Liver (tissue), 9 donors: ENCODE measurements around the gene SFMBT2. TPM values are rescaled to one million over a fixed set of nuclear protein-coding genes. Genes with fewer than 3 reads are reported as not detected.
"Not testable (repeated sequence)": the region's sequence is repeated elsewhere in the genome, so short reads cannot be mapped to it uniquely, and the experiment has no call there.

ENCODE experiments used
- DNase-seq: peaks from one replicate; pipeline ENCODE4 v3.0.0-alpha.2; 2017; ENCODE audit warnings: low spot score
- H3K27ac ChIP-seq, 2 donors: one replicate each; pipeline ENCODE4 v1.7.0; 2013; ENCODE audit warnings: inconsistent platforms in 2 of 2, low read length in 2 of 2, control low read depth in 1 of 2, low read depth in 1 of 2, mild to moderate bottlenecking in 1 of 2
- H3K27me3 ChIP-seq, 4 donors: one replicate each; pipeline versions ENCODE4 v1.6.1 to v1.7.0; 2013; ENCODE audit warnings: low read length in 3 of 4, inconsistent platforms in 1 of 4, mild to moderate bottlenecking in 1 of 4, moderate library complexity in 1 of 4; ENCODE audit not compliant: control insufficient read depth in 4 of 4, insufficient read depth in 4 of 4
- H3K36me3 ChIP-seq, 4 donors: one replicate each; pipeline versions ENCODE4 v1.6.1 to v1.7.0; 2013; ENCODE audit warnings: low read length in 3 of 4, mild to moderate bottlenecking in 3 of 4, low read depth in 1 of 4, moderate library complexity in 1 of 4; ENCODE audit not compliant: control insufficient read depth in 4 of 4, insufficient read depth in 3 of 4
- H3K4me1 ChIP-seq, 4 donors: one replicate each; pipeline versions ENCODE4 v1.6.1 to v1.7.0; 2013; ENCODE audit warnings: low read length in 3 of 4, mild to moderate bottlenecking in 3 of 4, moderate library complexity in 1 of 4; ENCODE audit not compliant: control insufficient read depth in 4 of 4, insufficient read depth in 4 of 4
- H3K4me3 ChIP-seq, 3 donors: one replicate each; pipeline versions ENCODE4 v1.6.1 to v1.7.0; 2013; ENCODE audit warnings: low read length in 3 of 3, control low read depth in 1 of 3, low read depth in 1 of 3, mild to moderate bottlenecking in 1 of 3
- H3K9ac ChIP-seq, 2 donors: one replicate each; pipeline ENCODE4 v1.7.0; 2013; ENCODE audit warnings: low read length in 2 of 2, mild to moderate bottlenecking in 2 of 2, moderate library complexity in 2 of 2, control low read depth in 1 of 2, low read depth in 1 of 2
- H3K9me3 ChIP-seq, 4 donors: one replicate each; pipeline versions ENCODE4 v1.6.1 to v1.7.0; 2013; ENCODE audit warnings: low read length in 3 of 4; ENCODE audit not compliant: control insufficient read depth in 4 of 4
- ATF3 ChIP-seq: IDR thresholded peaks from 2 replicates; pipeline ENCODE4 v1.6.1; 2016; ENCODE audit warnings: antibody characterized with exemption
- CTCF ChIP-seq: fragments of 150-350 bp; IDR thresholded peaks from 2 replicates; pipeline ENCODE4 v1.5.1; 2017; ENCODE audit warnings: improper control_type of control experiment, low read depth, low read length; ENCODE audit not compliant: missing input control
- EGR1 ChIP-seq, 2 donors: IDR thresholded peaks; 2 replicates each; pipeline ENCODE4 v1.6.1; 2016 to 2018; ENCODE audit warnings: antibody characterized with exemption in 2 of 2, low read depth in 2 of 2
- FOXA1 ChIP-seq: IDR thresholded peaks from 2 replicates; pipeline ENCODE4 v1.6.1; 2016; ENCODE audit warnings: antibody characterized with exemption
- FOXA2 ChIP-seq: IDR thresholded peaks from 2 replicates; pipeline ENCODE4 v1.6.1; 2016; ENCODE audit warnings: antibody characterized with exemption
- GABPA ChIP-seq, 2 donors: IDR thresholded peaks in 1 of 2; conservative IDR thresholded peaks in 1 of 2; 2 replicates each; pipeline ENCODE4 v1.6.1; 2016; ENCODE audit warnings: antibody characterized with exemption in 2 of 2, mild to moderate bottlenecking in 1 of 2, moderate library complexity in 1 of 2
- HNF4A ChIP-seq, 2 donors: conservative IDR thresholded peaks; 2 replicates each; pipeline ENCODE4 v1.6.1; 2016; ENCODE audit warnings: antibody characterized with exemption in 2 of 2, mild to moderate bottlenecking in 2 of 2
- HNF4G ChIP-seq: IDR thresholded peaks from 2 replicates; pipeline ENCODE4 v1.6.1; 2016; ENCODE audit warnings: antibody characterized with exemption
- JUND ChIP-seq, 2 donors: IDR thresholded peaks; 2 replicates each; pipeline ENCODE4 v1.6.1; 2016; ENCODE audit warnings: antibody characterized with exemption in 2 of 2
- MAX ChIP-seq: IDR thresholded peaks from 2 replicates; pipeline ENCODE4 v1.6.1; 2016; ENCODE audit warnings: antibody characterized with exemption
- NR2F2 ChIP-seq: IDR thresholded peaks from 2 replicates; pipeline ENCODE4 v1.6.1; 2016; ENCODE audit warnings: antibody characterized with exemption
- RAD21 ChIP-seq, 2 donors: IDR thresholded peaks; 2 replicates each; pipeline ENCODE4 v1.6.1; 2016; ENCODE audit warnings: antibody characterized with exemption in 2 of 2, mild to moderate bottlenecking in 2 of 2
- REST ChIP-seq: IDR thresholded peaks from 2 replicates; pipeline ENCODE4 v1.6.1; 2016; ENCODE audit warnings: antibody characterized with exemption, mild to moderate bottlenecking
- RXRA ChIP-seq, 2 donors: IDR thresholded peaks; 2 replicates each; pipeline ENCODE4 v1.6.1; 2017 to 2018; ENCODE audit warnings: antibody characterized with exemption in 2 of 2, mild to moderate bottlenecking in 1 of 2
- SP1 ChIP-seq: IDR thresholded peaks from 2 replicates; pipeline ENCODE4 v1.6.1; 2018; ENCODE audit warnings: antibody characterized with exemption, mild to moderate bottlenecking
- TAF1 ChIP-seq: conservative IDR thresholded peaks from 2 replicates; pipeline ENCODE4 v1.6.1; 2016; ENCODE audit warnings: antibody characterized with exemption, mild to moderate bottlenecking
- YY1 ChIP-seq: IDR thresholded peaks from 2 replicates; pipeline ENCODE4 v1.6.1; 2016; ENCODE audit warnings: antibody characterized with exemption, mild to moderate bottlenecking
- ZBTB33 ChIP-seq: IDR thresholded peaks from 2 replicates; pipeline ENCODE4 v1.6.1; 2016; ENCODE audit warnings: antibody characterized with exemption
- whole genome bisulfite sequencing: extraction: QIAGEN DNeasy Blood & Tissue Kit; methylation state at CpG from one replicate; pipeline ENCODE4 v1.1.7; 2013; 5-methylcytosine and 5-hydroxymethylcytosine counted together
- polyA plus RNA-seq, 2 donors: library from polyadenylated mRNA; stranded (reverse) in 1 of 2; unstranded in 1 of 2; fragments of 200-250 nt in 1 of 2; fragments of >200 nt in 1 of 2; fragmentation: Nextera tagmentation in 1 of 2; extraction: Ambion mirVana in 1 of 2; gene quantifications; one replicate each; pipeline versions ENCODE4 v1.2.1 to v1.2.3, GENCODE V29; 2013 to 2015
- total RNA-seq, 2 donors: library from RNA; depleted of rRNA; stranded (reverse); fragments of >200 nt; gene quantifications; one replicate each; pipeline ENCODE4 v1.2.3, GENCODE V29; 2014
- donor health status: healthy.
- donor health status: healthy.
- donor health status: healthy.
- donor health status: healthy.
- donor health status: healthy.

SFMBT2 gene
- total and polyA plus RNA-seq, 4 donors, result 0.46 to 2.8 (median 1.5) TPM

- H3K9ac ChIP-seq, result no peak overlapping the region
- H3K9me3 ChIP-seq, result no peaks in the 10 kb centered on the region
- no peak for DNase-seq
- H3K36me3 ChIP-seq, result no peaks in the 10 kb centered on the region
- no peak overlapping the region for H3K27ac ChIP-seq
- H3K4me3 ChIP-seq, result no peak overlapping the region
- WGBS, result 88% methylated on average over 3 of the region's 3 CpGs
- no peaks in the 10 kb centered on the region for H3K4me1 ChIP-seq
- TF ChIP-seq ATF3 (no peak), HNF4A (conservative IDR thresholded peaks at IDR 0.05) (no peak)
- peaks cover 0 to 3% (median 0%) of the 10 kb centered on the region in 4 donors for H3K27me3 ChIP-seq
Measured at GRCh38 chr10:7399533-7399932, 11.3 kb downstream of the SFMBT2 start.

- Histone ChIP-seq H3K4me3 (no peak overlapping the region), H3K4me1 (no peaks in the 10 kb centered on the region), H3K36me3 (no peaks in the 10 kb centered on the region), H3K9me3 (no peaks in the 10 kb centered on the region), H3K27ac (no peak overlapping the region), H3K9ac (no peak overlapping the region), H3K27me3 (peaks cover 0 to 7% (median 0%) of the 10 kb centered on the region in 4 donors)
- TF ChIP-seq MAX (no peak), FOXA2 (no peak), NR2F2 (no peak), ATF3 (no peak), TAF1 (no peak), FOXA1 (no peak), EGR1 (IDR thresholded peaks at IDR 0.05; ENCODE audit: low read depth in 2 of 2) (no peak), RXRA (IDR thresholded peaks at IDR 0.05) (no peak), YY1 (no peak), CTCF (no peak), HNF4G (no peak), ZBTB33 (no peak), RAD21 (IDR thresholded peaks at IDR 0.05) (no peak), JUND (IDR thresholded peaks at IDR 0.05) (no peak), REST (no peak), SP1 (no peak), HNF4A (conservative IDR thresholded peaks at IDR 0.05) (no peak), GABPA (IDR thresholded peaks at IDR 0.05 in 1 of 2, conservative IDR thresholded peaks at IDR 0.05 in 1 of 2) (no peak)
- DNase-seq, result no peak
- 82% methylated on average over 17 of the region's 17 CpGs for WGBS
Measured at GRCh38 chr10:7397049-7398035, 13.5 kb downstream of the SFMBT2 start.

GRCh38 chr10:7392301-7392700 lies 18.5 kb downstream of the SFMBT2 start:
- H3K4me1 ChIP-seq, H3K9me3 ChIP-seq, H3K9ac ChIP-seq, H3K4me3 ChIP-seq, DNase-seq, H3K27me3 ChIP-seq, H3K27ac ChIP-seq, H3K36me3 ChIP-seq: not testable (repeated sequence)
- WGBS, result 90% methylated on average over 5 of the region's 5 CpGs
